Coronary artery (tissue), 2 donors: Measurements from ENCODE around the gene UBE2V1.
"Not testable (repeated sequence)": the region's sequence is repeated elsewhere in the genome, so short reads cannot be mapped to it uniquely, and the experiment has no call there.

Source experiments
- DNase-seq: peaks from one replicate; pipeline ENCODE4 v3.0.0-alpha.2; 2017; ENCODE audit warnings: low spot score
- H3K27ac ChIP-seq, 2 donors: fragments of 200-600 bp; sonication (generic); one replicate each; pipeline ENCODE4 v1.5.1; 2016 to 2019
- H3K4me3 ChIP-seq: fragments of 200-600 bp; sonication (generic); 2 replicates; pipeline ENCODE4 v1.5.1; 2016; ENCODE audit warnings: mild to moderate bottlenecking, moderate library complexity
- CTCF ChIP-seq: fragments of 200-600 bp; sonication (generic); IDR thresholded peaks from one replicate; pipeline ENCODE4 v1.5.1; 2019; ENCODE audit warnings: antibody characterized with exemption

The UBE2V1 gene

DNA sequence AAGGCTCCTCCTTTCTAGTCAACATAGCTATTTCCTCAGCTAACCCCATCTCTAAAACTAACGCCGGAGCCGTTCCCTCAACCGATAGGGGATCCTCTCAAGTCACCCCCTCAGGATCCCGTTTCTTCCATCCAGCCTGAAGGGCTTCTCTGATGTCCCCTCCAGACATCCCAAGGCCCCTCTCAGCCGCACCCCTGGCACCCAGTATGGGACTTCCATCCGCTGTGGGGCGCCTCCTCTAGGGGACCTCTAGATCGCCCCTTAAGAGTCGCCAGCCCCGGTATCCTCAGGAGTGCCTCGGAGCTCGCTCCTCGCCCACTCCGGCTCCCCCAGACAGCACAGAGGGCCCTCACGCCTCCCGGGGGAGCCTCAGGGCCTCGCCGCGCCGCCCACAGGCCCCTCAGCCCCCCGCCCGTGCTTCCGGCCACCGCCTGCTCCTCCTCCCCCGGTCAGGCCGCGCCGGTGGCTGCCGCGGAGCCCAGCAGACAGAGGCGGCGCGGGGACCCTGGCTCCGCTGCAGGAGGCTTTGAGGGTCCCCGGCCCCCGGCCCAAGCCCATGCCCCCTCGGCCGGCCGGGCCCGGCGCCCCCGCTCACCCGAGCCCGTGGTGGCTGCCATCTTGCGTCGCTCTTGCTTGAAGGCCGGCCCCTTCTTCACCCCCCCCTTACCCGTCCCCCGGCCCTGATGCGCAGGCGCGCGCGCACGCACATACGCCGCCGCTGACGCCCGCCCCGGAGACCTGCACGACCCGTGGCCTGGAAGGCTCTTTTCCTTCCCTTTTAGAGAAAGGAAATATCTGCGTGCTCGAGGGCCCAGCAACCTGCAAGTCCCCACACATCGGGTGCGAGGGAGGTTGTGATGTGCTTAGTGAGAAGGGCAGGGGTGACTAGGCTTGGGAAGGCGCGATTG lies at the start of gene UBE2V1:
Gene UBE2V1, minus strand, starts transcription at position 639 of the 908 bp plus-strand sequence. Its CDS starts 22 bp downstream, at position 617.
- peak within 1 kb of the TSS; percentile 100 for H3K4me3 ChIP-seq
- peak; percentile 95 for DNase-seq
- TF ChIP-seq CTCF = no peak
- H3K27ac ChIP-seq = peak within 1 kb of the TSS; percentile 98 to 99

- not testable (repeated sequence) for H3K27ac ChIP-seq, DNase-seq, H3K4me3 ChIP-seq
Observed at GRCh38 chr20:50161494-50161893, 48.5 kb upstream of the UBE2V1 start.

DNA sequence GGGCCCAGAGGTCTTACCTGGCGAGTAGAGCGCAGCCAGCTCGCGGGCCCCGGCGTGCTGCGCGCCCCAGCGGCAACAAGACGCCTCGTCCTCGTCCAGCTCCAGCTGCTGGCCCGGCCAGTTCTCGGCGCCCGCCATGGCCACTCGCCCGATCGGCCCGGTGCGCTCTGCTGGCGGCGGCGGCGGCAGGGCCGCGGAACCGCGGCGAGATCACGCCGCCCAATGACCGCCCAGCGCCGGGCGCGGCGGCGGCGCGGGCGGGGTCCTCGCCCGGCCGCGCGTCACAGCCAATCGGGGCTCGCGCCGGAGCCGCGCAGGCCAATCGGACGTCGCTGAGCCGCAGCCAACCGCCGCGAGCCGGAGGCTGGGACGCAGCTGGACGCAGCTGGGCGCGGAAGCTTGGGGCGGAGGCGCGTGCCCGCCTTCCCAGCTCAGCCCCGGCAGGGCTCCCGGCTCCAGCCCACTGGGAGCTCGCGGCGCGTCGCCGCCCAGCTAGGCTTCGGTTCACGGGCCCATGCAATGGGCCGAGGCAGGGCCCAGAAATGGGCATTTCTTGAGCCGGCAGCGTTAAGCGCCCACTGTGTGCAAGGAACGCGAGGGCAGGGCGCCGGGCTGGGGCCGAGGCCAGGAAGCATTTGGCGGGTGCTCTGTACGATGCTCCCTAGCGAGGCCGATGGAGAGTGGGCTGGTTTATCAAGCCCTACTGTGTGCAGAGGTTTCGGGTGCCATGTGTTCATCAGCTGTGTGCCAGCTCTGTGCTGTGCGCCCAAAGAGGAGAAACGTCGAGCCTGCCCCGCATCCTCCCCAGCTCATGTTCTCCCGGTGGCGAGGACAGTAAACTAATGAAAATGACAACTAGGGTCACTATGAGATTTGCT lies 40.8 kb upstream of the UBE2V1 start, which contains the start of gene PEDS1:
Gene PEDS1, minus strand, starts transcription at position 224 of the 878 bp plus-strand sequence. Its CDS starts 86 bp downstream, at position 138.
- Histone ChIP-seq H3K4me3 (peak within 1 kb of the TSS; percentile 87), H3K27ac (peak within 1 kb of the TSS; percentile 75 to 89)
- DNase-seq = peak; percentile 93
- no peak for TF ChIP-seq CTCF

GRCh38 chr20:50153153-50153499 lies 40.2 kb upstream of the UBE2V1 start:
- TF ChIP-seq CTCF = no peak
- Histone ChIP-seq H3K27ac (peak overlapping the region; percentile 75 to 89), H3K4me3 (peak overlapping the region; percentile 87)
- no peak for DNase-seq

DNA sequence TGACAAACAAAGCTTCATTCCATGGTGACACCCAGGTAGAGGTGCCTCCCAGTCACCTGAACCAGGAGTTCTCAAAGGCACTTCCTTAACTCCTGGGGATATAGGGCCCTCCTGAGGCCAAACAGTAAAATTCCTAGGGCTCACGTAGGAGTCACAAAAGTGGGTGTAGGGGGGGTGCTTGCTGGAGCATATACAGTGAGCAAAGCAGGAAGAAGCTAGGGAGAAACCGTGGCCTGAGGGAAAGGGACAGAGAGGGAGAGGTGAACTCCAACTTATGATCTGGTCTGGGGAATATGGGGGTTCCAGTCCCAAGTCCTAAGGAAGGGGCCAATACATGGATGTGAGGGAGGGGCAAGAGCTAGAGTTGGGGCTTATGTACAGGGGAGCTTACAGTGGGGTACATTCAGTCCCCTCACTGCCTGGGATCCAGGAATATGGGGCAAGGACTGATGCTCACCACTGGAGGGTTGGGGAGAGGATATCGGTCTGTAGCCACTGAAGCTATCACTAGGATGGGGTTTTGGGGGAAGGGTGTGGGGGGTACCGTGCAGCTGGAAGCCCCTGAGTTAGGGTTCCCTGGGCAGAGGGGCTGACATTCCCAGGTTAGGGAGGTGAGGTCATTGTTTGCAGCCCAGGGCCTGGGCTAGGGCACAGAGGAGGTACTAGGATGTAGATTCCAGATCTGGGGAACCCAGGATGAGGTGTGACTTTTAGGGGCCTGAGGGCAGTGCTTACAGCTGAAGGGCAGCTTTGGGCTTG lies 39.6 kb upstream of the UBE2V1 start:
- DNase-seq = no peak
- H3K4me3 ChIP-seq = peak overlapping the region; percentile 87

DNA sequence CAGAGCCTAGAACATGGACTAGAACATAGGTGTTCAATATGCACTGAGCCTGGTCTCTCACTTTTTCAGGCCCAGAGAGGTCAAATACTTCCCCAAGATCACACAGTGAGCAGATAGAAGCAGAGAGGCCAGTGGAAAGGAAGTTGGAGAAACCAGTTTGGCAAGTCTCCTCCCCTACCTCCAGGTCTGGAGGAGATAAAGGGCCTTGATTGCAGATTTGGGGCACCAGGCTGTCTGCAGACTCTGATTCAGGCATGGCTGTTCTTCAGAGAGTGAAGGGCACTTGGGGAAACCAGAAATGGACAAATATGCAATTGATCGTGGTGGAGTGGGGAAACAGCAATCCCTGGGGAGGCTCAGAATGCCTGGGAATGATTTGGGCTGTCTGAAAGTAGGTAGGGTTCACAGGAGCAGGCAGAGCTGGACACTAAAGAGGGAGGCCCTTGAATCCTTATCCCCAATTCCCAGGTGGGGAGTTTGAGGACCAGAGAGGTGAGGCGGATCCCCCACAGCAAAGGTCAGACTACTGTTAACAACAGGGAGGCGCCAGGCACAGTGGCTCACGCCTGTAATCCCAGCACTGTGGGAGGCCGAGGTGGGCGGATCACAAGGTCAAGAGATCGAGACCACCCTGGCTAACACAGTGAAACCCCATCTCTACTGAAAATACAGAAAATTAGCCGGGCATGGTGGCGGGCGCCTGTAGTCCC lies 38.2 kb upstream of the UBE2V1 start:
- H3K4me3 ChIP-seq = peak overlapping the region; percentile 14
- TF ChIP-seq CTCF = no peak
- no peak overlapping the region for H3K27ac ChIP-seq
- no peak for DNase-seq

More for the DNA sequence above, 39.6 kb upstream of the UBE2V1 start:
- peak overlapping the region; percentile 75 to 89 for H3K27ac ChIP-seq
- no peak for TF ChIP-seq CTCF
